ENCODE measurements around the gene GYG2. TPM values are rescaled to one million over a fixed set of nuclear protein-coding genes. Genes with fewer than 3 reads are reported as not detected.

GYG2 gene
- total RNA-seq, 2 donors from 2014 or later, result 4.6 to 5.2 TPM

DNA sequence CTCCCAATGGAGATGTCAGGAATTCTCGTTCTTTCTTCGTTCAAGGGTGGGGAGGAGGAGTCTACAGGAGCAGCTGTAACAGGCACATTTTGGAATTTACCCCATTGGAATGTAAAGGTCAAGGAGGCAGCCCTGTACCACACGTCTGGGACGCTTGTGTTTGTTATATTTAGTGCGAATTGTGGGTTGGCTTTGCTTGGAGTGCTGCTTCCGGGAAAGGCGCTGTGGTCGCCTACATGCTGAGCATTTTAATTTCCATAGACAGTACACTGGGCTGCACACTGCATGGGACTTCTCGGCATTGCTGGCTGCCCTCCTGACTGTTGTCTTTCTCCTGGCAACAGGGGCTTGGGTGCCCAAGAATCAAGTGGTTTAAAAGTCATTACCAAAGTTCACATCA lies 12.8 kb downstream of the GYG2 start:
- intact Hi-C loops (cut with DNase I), result no loop called here
- no peaks in the 10 kb centered on the region for H3K4me1 ChIP-seq (replicated peaks)
- no peak for DNase-seq (ENCODE audit: low spot score)
- 85% methylated on average over 8 of the region's 9 CpGs for whole genome bisulfite sequencing
- TF ChIP-seq POLR2A (IDR thresholded peaks at IDR 0.05) (no peak), POLR2AphosphoS5 (IDR thresholded peaks at IDR 0.05) (no peak)
- TF ChIP-seq, protein P1, sequence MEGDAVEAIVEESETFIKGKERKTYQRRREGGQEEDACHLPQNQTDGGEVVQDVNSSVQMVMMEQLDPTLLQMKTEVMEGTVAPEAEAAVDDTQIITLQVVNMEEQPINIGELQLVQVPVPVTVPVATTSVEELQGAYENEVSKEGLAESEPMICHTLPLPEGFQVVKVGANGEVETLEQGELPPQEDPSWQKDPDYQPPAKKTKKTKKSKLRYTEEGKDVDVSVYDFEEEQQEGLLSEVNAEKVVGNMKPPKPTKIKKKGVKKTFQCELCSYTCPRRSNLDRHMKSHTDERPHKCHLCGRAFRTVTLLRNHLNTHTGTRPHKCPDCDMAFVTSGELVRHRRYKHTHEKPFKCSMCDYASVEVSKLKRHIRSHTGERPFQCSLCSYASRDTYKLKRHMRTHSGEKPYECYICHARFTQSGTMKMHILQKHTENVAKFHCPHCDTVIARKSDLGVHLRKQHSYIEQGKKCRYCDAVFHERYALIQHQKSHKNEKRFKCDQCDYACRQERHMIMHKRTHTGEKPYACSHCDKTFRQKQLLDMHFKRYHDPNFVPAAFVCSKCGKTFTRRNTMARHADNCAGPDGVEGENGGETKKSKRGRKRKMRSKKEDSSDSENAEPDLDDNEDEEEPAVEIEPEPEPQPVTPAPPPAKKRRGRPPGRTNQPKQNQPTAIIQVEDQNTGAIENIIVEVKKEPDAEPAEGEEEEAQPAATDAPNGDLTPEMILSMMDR (IDR thresholded peaks at IDR 0.05), result no peak
- H3K4me3 ChIP-seq, result no peak overlapping the region
- no peaks in the 10 kb centered on the region for H3K27me3 ChIP-seq (replicated peaks; ENCODE audit: insufficient read depth)
- H3K27ac ChIP-seq, result no peak overlapping the region
- H3K9me3 ChIP-seq, result no peaks in the 10 kb centered on the region
- no peaks in the 10 kb centered on the region for H3K36me3 ChIP-seq

DNA sequence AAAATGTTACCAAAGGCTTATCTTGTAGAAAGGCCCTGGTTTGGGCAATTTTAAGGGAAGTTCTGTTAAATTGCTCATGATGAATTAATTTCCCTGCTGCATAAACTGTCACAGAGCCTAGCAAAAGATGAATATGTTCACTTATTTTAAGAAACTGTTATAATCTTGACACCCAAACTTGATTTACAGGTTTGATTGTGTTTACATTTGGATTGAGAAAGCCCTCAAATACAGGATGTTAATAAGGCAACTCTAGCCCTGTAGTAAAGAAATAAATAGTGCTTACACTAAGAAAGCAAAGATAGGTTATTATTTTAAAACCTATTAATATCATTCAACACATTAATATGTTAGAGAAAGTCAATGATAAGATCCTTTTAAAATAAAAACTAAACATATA lies 18.3 kb downstream of the GYG2 start:
- DNase-seq (ENCODE audit: low spot score), result no peak
- TF ChIP-seq POLR2A (IDR thresholded peaks at IDR 0.05), result no peak
- no peak for TF ChIP-seq POLR2AphosphoS5 (IDR thresholded peaks at IDR 0.05)
- TF ChIP-seq, protein P1 (IDR thresholded peaks at IDR 0.05), result no peak
- Histone ChIP-seq H3K36me3 (no peaks in the 10 kb centered on the region), H3K4me1 (replicated peaks) (no peaks in the 10 kb centered on the region), H3K27ac (no peak overlapping the region), H3K4me3 (no peak overlapping the region), H3K9me3 (no peaks in the 10 kb centered on the region), H3K27me3 (replicated peaks; ENCODE audit: insufficient read depth) (no peaks in the 10 kb centered on the region)
- intact Hi-C loops (cut with DNase I), result no loop called here

DNA sequence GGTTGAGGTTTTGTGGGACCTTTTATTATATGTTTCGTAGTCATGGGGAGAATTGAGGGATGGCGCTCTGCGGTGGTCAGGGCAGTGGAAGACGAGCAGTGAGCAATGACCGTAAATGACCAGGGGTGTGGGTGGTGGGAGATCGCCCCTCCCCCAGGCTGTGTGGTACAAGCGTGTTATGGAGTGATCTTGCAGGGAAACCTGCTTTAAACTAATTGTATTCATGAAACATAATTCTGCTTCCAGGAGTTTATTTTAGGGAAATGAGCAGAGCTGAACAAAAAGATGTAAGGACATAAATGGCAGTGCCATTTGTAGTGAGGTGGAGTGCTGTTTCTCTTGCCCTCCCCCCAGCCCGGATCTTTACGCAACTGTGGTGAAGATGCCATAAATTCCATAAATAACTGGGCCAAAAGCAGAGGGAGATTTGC lies 20.2 kb downstream of the GYG2 start:
- 43% methylated on average over 9 of the region's 9 CpGs for WGBS
- TF ChIP-seq POLR2A (IDR thresholded peaks at IDR 0.05) (no peak), POLR2AphosphoS5 (IDR thresholded peaks at IDR 0.05) (no peak)
- TF ChIP-seq, protein P1 (IDR thresholded peaks at IDR 0.05), result no peak
- DNase-seq (ENCODE audit: low spot score), result no peak
- no peak overlapping the region for H3K4me3 ChIP-seq
- H3K27ac ChIP-seq, result no peak overlapping the region
- intact Hi-C loops (cut with DNase I), result no loop called here
- H3K27me3 ChIP-seq (replicated peaks; ENCODE audit: insufficient read depth), result no peaks in the 10 kb centered on the region
- H3K9me3 ChIP-seq, result no peaks in the 10 kb centered on the region
- H3K36me3 ChIP-seq, result no peaks in the 10 kb centered on the region
- H3K4me1 ChIP-seq (replicated peaks), result no peaks in the 10 kb centered on the region

GRCh38 chrX:2854918-2855317 lies 26.2 kb downstream of the GYG2 start:
- 98% methylated on average over 18 of the region's 21 CpGs for WGBS
- no peak for DNase-seq (ENCODE audit: low spot score)
- intact Hi-C loops (cut with DNase I), result no loop called here
- Histone ChIP-seq H3K9me3 (no peaks in the 10 kb centered on the region), H3K4me3 (no peak overlapping the region), H3K4me1 (replicated peaks) (no peaks in the 10 kb centered on the region), H3K27ac (no peak overlapping the region), H3K27me3 (replicated peaks; ENCODE audit: insufficient read depth) (no peaks in the 10 kb centered on the region), H3K36me3 (no peaks in the 10 kb centered on the region)
- TF ChIP-seq POLR2AphosphoS5 (IDR thresholded peaks at IDR 0.05) (no peak), POLR2A (IDR thresholded peaks at IDR 0.05) (no peak)
- TF ChIP-seq, protein P1 (IDR thresholded peaks at IDR 0.05), result no peak

- 100% methylated on average over 2 of the region's 2 CpGs for WGBS
- TF ChIP-seq, protein P1 (IDR thresholded peaks at IDR 0.05), result no peak
- TF ChIP-seq POLR2A (IDR thresholded peaks at IDR 0.05) (no peak), POLR2AphosphoS5 (IDR thresholded peaks at IDR 0.05) (no peak)
- H3K27ac ChIP-seq, result no peak overlapping the region
- H3K4me1 ChIP-seq (replicated peaks), result no peaks in the 10 kb centered on the region
- no peaks in the 10 kb centered on the region for H3K9me3 ChIP-seq
- DNase-seq (ENCODE audit: low spot score), result no peak
- intact Hi-C loops (cut with DNase I), result no loop called here
- H3K4me3 ChIP-seq, result no peak overlapping the region
- H3K27me3 ChIP-seq (replicated peaks; ENCODE audit: insufficient read depth), result no peaks in the 10 kb centered on the region
- H3K36me3 ChIP-seq, result no peaks in the 10 kb centered on the region
Measured at GRCh38 chrX:2855761-2856160, 27.0 kb downstream of the GYG2 start.

Data from prostate gland (tissue), 2 donors.